ENCODE data around the gene ATP13A3. TPM values are rescaled to one million over a fixed set of nuclear protein-coding genes. Genes with fewer than 3 reads are reported as not detected.

The ATP13A3 gene
- total and polyA plus RNA-seq, 2 experiments from 2014 or later, result 20.0 to 202 TPM

GRCh38 chr3:194469977-194470376 lies 16.8 kb downstream of the ATP13A3 start:
- no peak for TF ChIP-seq POLR2AphosphoS5 (IDR thresholded peaks at IDR 0.05; ENCODE audit: low read depth)
- TF ChIP-seq EZH2 (IDR thresholded peaks at IDR 0.05; ENCODE audit: low read depth, unreplicated experiment), result no peak
- TF ChIP-seq, protein P1, sequence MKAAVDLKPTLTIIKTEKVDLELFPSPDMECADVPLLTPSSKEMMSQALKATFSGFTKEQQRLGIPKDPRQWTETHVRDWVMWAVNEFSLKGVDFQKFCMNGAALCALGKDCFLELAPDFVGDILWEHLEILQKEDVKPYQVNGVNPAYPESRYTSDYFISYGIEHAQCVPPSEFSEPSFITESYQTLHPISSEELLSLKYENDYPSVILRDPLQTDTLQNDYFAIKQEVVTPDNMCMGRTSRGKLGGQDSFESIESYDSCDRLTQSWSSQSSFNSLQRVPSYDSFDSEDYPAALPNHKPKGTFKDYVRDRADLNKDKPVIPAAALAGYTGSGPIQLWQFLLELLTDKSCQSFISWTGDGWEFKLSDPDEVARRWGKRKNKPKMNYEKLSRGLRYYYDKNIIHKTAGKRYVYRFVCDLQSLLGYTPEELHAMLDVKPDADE (IDR thresholded peaks at IDR 0.05), result no peak
- no peak for TF ChIP-seq NANOG (IDR thresholded peaks at IDR 0.05; ENCODE audit: borderline replicate concordance)
- TF ChIP-seq, protein P2, sequence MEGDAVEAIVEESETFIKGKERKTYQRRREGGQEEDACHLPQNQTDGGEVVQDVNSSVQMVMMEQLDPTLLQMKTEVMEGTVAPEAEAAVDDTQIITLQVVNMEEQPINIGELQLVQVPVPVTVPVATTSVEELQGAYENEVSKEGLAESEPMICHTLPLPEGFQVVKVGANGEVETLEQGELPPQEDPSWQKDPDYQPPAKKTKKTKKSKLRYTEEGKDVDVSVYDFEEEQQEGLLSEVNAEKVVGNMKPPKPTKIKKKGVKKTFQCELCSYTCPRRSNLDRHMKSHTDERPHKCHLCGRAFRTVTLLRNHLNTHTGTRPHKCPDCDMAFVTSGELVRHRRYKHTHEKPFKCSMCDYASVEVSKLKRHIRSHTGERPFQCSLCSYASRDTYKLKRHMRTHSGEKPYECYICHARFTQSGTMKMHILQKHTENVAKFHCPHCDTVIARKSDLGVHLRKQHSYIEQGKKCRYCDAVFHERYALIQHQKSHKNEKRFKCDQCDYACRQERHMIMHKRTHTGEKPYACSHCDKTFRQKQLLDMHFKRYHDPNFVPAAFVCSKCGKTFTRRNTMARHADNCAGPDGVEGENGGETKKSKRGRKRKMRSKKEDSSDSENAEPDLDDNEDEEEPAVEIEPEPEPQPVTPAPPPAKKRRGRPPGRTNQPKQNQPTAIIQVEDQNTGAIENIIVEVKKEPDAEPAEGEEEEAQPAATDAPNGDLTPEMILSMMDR (conservative IDR thresholded peaks at IDR 0.05; ENCODE audit: low read depth in 2 of 2), result no peak
- no peak for TF ChIP-seq CREB1 (CRISPR knock-in tag; IDR thresholded peaks at IDR 0.05; ENCODE audit: low read depth)

DNA sequence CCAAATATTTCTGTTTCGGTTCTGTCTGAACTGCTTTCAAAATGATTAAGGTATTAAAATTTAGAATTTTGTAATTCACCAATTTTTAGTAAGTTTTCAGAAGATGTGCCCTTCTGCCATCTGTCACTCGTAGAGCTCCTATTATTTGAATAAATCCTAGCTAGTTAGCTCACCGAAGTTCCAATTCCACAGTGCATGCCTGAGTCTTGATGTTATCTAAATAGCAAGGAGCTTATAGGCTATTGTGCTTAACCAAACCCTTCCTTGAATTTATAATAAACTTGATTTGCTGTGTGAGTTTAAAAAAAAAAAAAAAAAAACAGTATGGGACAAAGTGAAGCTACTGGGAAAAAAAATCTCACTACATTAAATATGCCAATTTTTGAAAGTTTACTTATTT lies 18.7 kb downstream of the ATP13A3 start:
- no peaks in the 10 kb centered on the region for H3K9me2 ChIP-seq (ENCODE audit: insufficient read depth)
- H3K36me3 ChIP-seq (ENCODE audit: insufficient read depth), result no peaks in the 10 kb centered on the region
- peaks cover 100% of the 10 kb centered on the region for H3K79me2 ChIP-seq (replicated peaks; ENCODE audit: insufficient read depth)
- no peak overlapping the region for H3K27ac ChIP-seq (ENCODE audit: low read depth)
- TF ChIP-seq STAT1 (IDR thresholded peaks at IDR 0.05; ENCODE audit: unreplicated experiment), result no peak
- no peak for TF ChIP-seq ZNF331 (CRISPR knock-in tag; IDR thresholded peaks at IDR 0.05; ENCODE audit: low read depth)
- TF ChIP-seq EZH2 (IDR thresholded peaks at IDR 0.05; ENCODE audit: low read depth, unreplicated experiment), result no peak
- Mint-ChIP-seq H3K9me3 (no peaks in the 10 kb centered on the region), H3K4me1 (peaks cover 14% of the 10 kb centered on the region), H3K36me3 (ENCODE audit: low read depth) (peaks cover 3% of the 10 kb centered on the region; the same call in 2 of the 3 replicates), H3K27me3 (ENCODE audit: insufficient read depth, low read depth, poor library complexity) (no peaks in the 10 kb centered on the region), H3K27ac (no peak overlapping the region), H3K4me3 (no peak overlapping the region)
- H3K4me3 ChIP-seq, result no peak overlapping the region
- H4K20me1 ChIP-seq (replicated peaks; ENCODE audit: insufficient read depth), result peaks cover 14% of the 10 kb centered on the region
- no peak overlapping the region for H2AFZ ChIP-seq
- H3K4me2 ChIP-seq, result no peak overlapping the region
- no peaks in the 10 kb centered on the region; the same call in 1 of the 2 replicates for H3K4me1 ChIP-seq (ENCODE audit: insufficient read depth)
- DNase-seq (ENCODE audit: low spot score), result no peak
- H3K27me3 ChIP-seq (ENCODE audit: insufficient read depth), result no peaks in the 10 kb centered on the region
- H3F3A ChIP-seq (replicated peaks; ENCODE audit: low read depth), result no peaks in the 10 kb centered on the region
- ATAC-seq, result no peak

More at GRCh38 chr3:194469977-194470376, 16.8 kb downstream of the ATP13A3 start:
- no peak overlapping the region for H3K27ac ChIP-seq (ENCODE audit: low read depth)
- H3K79me2 ChIP-seq (replicated peaks; ENCODE audit: insufficient read depth), result peaks cover 100% of the 10 kb centered on the region
- DNase-seq (ENCODE audit: low spot score) (no peak), ATAC-seq (no peak)
- Mint-ChIP-seq H3K4me1 (peaks cover 22% of the 10 kb centered on the region), H3K4me3 (no peak overlapping the region), H3K36me3 (ENCODE audit: low read depth) (no peaks in the 10 kb centered on the region), H3K27ac (no peak overlapping the region), H3K27me3 (ENCODE audit: insufficient read depth, low read depth, poor library complexity) (peaks cover 2% of the 10 kb centered on the region), H3K9me3 (no peaks in the 10 kb centered on the region)
- no peak overlapping the region for H3K4me2 ChIP-seq
- H2AFZ ChIP-seq, result no peak overlapping the region
- peaks cover 8% of the 10 kb centered on the region for H3K4me1 ChIP-seq (ENCODE audit: insufficient read depth)
- peaks cover 29% of the 10 kb centered on the region for H4K20me1 ChIP-seq (replicated peaks; ENCODE audit: insufficient read depth)
- H3K4me3 ChIP-seq, result no peak overlapping the region
- no peaks in the 10 kb centered on the region for H3F3A ChIP-seq (replicated peaks; ENCODE audit: low read depth)
- H3K27me3 ChIP-seq (ENCODE audit: insufficient read depth), result no peaks in the 10 kb centered on the region
- H3K36me3 ChIP-seq (ENCODE audit: insufficient read depth), result no peaks in the 10 kb centered on the region
- no peaks in the 10 kb centered on the region for H3K9me2 ChIP-seq (ENCODE audit: insufficient read depth)
